Measurements from ENCODE around the gene ETV6. TPM values are rescaled to one million over a fixed set of nuclear protein-coding genes. Genes with fewer than 3 reads are reported as not detected.

The ETV6 gene
- total and polyA plus RNA-seq, 2 of the 8 experiments (the other 6 are each of a cell fraction or from before 2014, with no cell fraction given) = 5.5 to 23.9 TPM

DNA sequence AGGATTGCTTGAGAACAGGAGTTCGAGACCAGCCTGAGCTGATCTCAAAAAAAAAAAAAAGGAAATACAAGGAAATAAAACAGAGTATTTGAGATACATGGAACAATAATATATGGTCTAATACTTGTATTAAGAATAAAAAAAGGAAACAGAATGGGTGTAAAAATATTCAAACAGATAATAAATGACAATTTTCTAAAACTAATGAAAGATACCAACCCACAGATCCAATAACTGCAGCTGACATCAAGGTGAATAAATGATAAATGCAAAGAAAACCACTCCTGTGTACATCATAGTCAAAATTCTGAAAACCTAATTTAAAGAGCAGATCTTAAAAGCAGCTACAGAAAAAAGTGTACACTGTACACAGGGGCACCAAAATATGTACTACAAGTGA, 4.1 kb upstream of the ETV6 start:
- H3K4ac ChIP-seq (replicated peaks; ENCODE audit: insufficient read length, low read depth, low read length) = no peak overlapping the region
- POLR2A ChIA-PET (ENCODE audit: partially characterized antibody) = interaction anchor here (0.9 kb wide), 1 partner anchor 36 kb away, joined by 3 read pairs; no protein-coding TSS in a partner anchor
- H2BK20ac ChIP-seq (ENCODE audit: low read length) = no peak overlapping the region
- no peak overlapping the region for H2BK12ac ChIP-seq (ENCODE audit: low read depth, low read length)
- no peak overlapping the region for H2AK5ac ChIP-seq (ENCODE audit: low read depth, low read length)
- H4K5ac ChIP-seq (ENCODE audit: insufficient read length, low read depth, low read length) = no peak overlapping the region
- no peak overlapping the region for H2BK5ac ChIP-seq (ENCODE audit: low read depth, low read length)
- no peak overlapping the region for H3K14ac ChIP-seq (ENCODE audit: insufficient read length)
- no peaks in the 10 kb centered on the region for H3K79me1 ChIP-seq (ENCODE audit: low read depth, low read length)
- DNase-seq (ENCODE audit: low read depth in 1 of 2, low spot score in 2 of 2) (no peak), FAIRE-seq (no peak)
- no peak overlapping the region for H2BK120ac ChIP-seq (replicated peaks; ENCODE audit: low read depth, low read length)
- H3K18ac ChIP-seq (ENCODE audit: extremely low read depth, low read length) = no peak overlapping the region
- H3K23me2 ChIP-seq (ENCODE audit: low read depth, low read length) = peaks cover 2% of the 10 kb centered on the region
- H4K8ac ChIP-seq (ENCODE audit: extremely low read depth, insufficient read depth, low read length) = no peak overlapping the region
- H3K27ac ChIP-seq (ENCODE audit: low read depth, low read length) = no peak overlapping the region
- H2BK15ac ChIP-seq (ENCODE audit: low read length) = no peak overlapping the region
- no peak overlapping the region for H3K9ac ChIP-seq (replicated peaks in 1 of 4; ENCODE audit: extremely low read depth in 1 of 4, low read depth in 3 of 4, low read length in 3 of 4)
- H3K4me3 ChIP-seq (ENCODE audit: extremely low read depth in 1 of 4, insufficient read depth in 2 of 4, low read depth in 3 of 4, low read length in 4 of 4) = no peak overlapping the region
- H3K23ac ChIP-seq (ENCODE audit: insufficient read length) = no peak overlapping the region
- no peak overlapping the region for H3K4me2 ChIP-seq (ENCODE audit: insufficient read depth in 1 of 2, low read depth in 2 of 2, low read length in 2 of 2)
- no peaks in the 10 kb centered on the region for H3K9me3 ChIP-seq (ENCODE audit: insufficient read depth in 2 of 2, low read depth in 1 of 2, low read length in 1 of 2)
- H4K91ac ChIP-seq (replicated peaks; ENCODE audit: insufficient read length, low read length) = no peak overlapping the region
- no peak overlapping the region for H2AFZ ChIP-seq (ENCODE audit: low read length)
- peaks cover 0 to under 1% of the 10 kb centered on the region in 2 experiments; a peak in 1 of 4 replicates for H3K79me2 ChIP-seq (ENCODE audit: control insufficient read depth in 1 of 2, insufficient read depth in 2 of 2, low read length in 2 of 2)
- H3K4me1 ChIP-seq (replicated peaks in 1 of 4; ENCODE audit: control insufficient read depth in 3 of 4, insufficient read depth in 4 of 4, low read length in 3 of 4) = peaks cover 0 to 2% (median 0%) of the 10 kb centered on the region in 4 experiments; a peak in 2 of 7 replicates
- WGBS, 2 experiments (ENCODE audit: extremely low coverage in 1 of 2, insufficient coverage in 1 of 2, insufficient read length in 1 of 2, insufficient replicate concordance in 2 of 2, low coverage in 1 of 2, low lambda C conversion rate in 2 of 2, missing lambda C conversion rate in 1 of 2) = 100% methylated on average over 1 of the region's 1 CpG; no CpG with 5 or more reads in 1 of the 2 experiments
- no peak overlapping the region for H3K56ac ChIP-seq (replicated peaks; ENCODE audit: insufficient read length, low read depth, low read length)
- no peaks in the 10 kb centered on the region for H3K36me3 ChIP-seq (ENCODE audit: control insufficient read depth in 2 of 4, insufficient read depth in 4 of 4, low read length in 3 of 4)
- H4K20me1 ChIP-seq (replicated peaks in 1 of 2; ENCODE audit: control insufficient read depth in 1 of 2, insufficient read depth in 2 of 2, low read length in 2 of 2) = no peaks in the 10 kb centered on the region
- H3K27me3 ChIP-seq (replicated peaks in 1 of 4; ENCODE audit: control insufficient read depth in 3 of 4, extremely low read depth in 1 of 4, insufficient read depth in 3 of 4, low read length in 3 of 4) = no peaks in the 10 kb centered on the region
- CTCF ChIA-PET (ENCODE audit: partially characterized antibody) = interaction anchor here (0.7 to 1.4 kb wide), 3 partner anchors 17 to 73 kb away, joined by 3 read pairs; no protein-coding TSS in a partner anchor
- TF ChIP-seq TCF12 (IDR thresholded peaks at IDR 0.05; ENCODE audit: low read depth, low read length) (no peak), RAD21 (IDR thresholded peaks at IDR 0.05 in 1 of 2, conservative IDR thresholded peaks at IDR 0.05 in 1 of 2; ENCODE audit: low read depth in 2 of 2, low read length in 2 of 2) (no peak), MAFK (IDR thresholded peaks at IDR 0.05; ENCODE audit: low read depth, low read length) (no peak), RNF2 (IDR thresholded peaks at IDR 0.05; ENCODE audit: borderline replicate concordance, low read depth, low read length, missing control alignments, poor library complexity, severe bottlenecking) (no peak), KDM5A (IDR thresholded peaks at IDR 0.05; ENCODE audit: low read length) (no peak), CTCF (IDR thresholded peaks at IDR 0.05; ENCODE audit: control extremely low read depth in 1 of 3, insufficient read depth in 1 of 3, low read depth in 1 of 3, low read length in 3 of 3) (no peak), SP1 (IDR thresholded peaks at IDR 0.05; ENCODE audit: low read depth, low read length) (no peak), SUZ12 (IDR thresholded peaks at IDR 0.05; ENCODE audit: low read length) (no peak), CTBP2 (IDR thresholded peaks at IDR 0.05; ENCODE audit: borderline replicate concordance, insufficient read depth, insufficient read length, low read length) (no peak), KDM4A (IDR thresholded peaks at IDR 0.05; ENCODE audit: low read depth, low read length, severe bottlenecking) (no peak), CREB1 (IDR thresholded peaks at IDR 0.05) (no peak)

All from H1 (cell line).